Measurements from ENCODE around the gene C1QL1.

DNA sequence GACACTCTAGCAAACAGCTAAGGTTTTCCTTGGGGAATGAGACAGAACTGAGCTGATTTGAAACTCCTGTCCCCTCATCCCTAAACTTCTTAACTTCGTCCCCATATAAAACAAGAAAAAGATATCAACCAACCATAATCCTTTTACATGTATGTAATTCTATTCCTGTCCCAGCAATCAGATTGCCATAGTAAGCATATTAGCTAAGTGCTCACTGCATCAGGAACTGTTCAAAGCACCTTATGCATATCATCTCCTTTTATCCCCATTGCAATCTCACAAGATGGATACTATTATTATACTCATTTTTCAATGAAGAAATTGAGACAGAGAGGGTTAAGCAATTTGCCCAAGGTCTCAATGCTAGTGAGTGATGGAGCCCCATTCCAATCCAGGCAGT, 27.3 kb downstream of the C1QL1 start:
- TF ChIP-seq, protein P1, sequence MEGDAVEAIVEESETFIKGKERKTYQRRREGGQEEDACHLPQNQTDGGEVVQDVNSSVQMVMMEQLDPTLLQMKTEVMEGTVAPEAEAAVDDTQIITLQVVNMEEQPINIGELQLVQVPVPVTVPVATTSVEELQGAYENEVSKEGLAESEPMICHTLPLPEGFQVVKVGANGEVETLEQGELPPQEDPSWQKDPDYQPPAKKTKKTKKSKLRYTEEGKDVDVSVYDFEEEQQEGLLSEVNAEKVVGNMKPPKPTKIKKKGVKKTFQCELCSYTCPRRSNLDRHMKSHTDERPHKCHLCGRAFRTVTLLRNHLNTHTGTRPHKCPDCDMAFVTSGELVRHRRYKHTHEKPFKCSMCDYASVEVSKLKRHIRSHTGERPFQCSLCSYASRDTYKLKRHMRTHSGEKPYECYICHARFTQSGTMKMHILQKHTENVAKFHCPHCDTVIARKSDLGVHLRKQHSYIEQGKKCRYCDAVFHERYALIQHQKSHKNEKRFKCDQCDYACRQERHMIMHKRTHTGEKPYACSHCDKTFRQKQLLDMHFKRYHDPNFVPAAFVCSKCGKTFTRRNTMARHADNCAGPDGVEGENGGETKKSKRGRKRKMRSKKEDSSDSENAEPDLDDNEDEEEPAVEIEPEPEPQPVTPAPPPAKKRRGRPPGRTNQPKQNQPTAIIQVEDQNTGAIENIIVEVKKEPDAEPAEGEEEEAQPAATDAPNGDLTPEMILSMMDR (IDR thresholded peaks at IDR 0.05), result no peak
- TF ChIP-seq POLR2A (IDR thresholded peaks at IDR 0.05), result no peak

All from testis (tissue), 2 donors.